H1 (cell line): ENCODE measurements around the gene KTN1.

Source experiments
- BCL11A ChIP-seq, 2 experiments: IDR thresholded peaks; one replicate each; pipeline ENCODE4 v1.6.1; 2011; ENCODE audit warnings: low read depth in 2 of 2, low read length in 2 of 2, mild to moderate bottlenecking in 2 of 2
- CTCF ChIP-seq, 3 experiments: IDR thresholded peaks; 1 replicate in 2 of 3; 2 replicates in 1 of 3; pipeline versions ENCODE4 v1.5.1 to v1.6.1; 2011; ENCODE audit warnings: low read length in 3 of 3, mild to moderate bottlenecking in 3 of 3, inconsistent platforms in 2 of 3, low read depth in 1 of 3, moderate library complexity in 1 of 3; ENCODE audit not compliant: insufficient read depth in 1 of 3; ENCODE audit errors: control extremely low read depth in 1 of 3
- EP300 ChIP-seq, 2 experiments: IDR thresholded peaks; 1 replicate in 1 of 2; 2 replicates in 1 of 2; pipeline ENCODE4 v1.6.1; 2011 to 2012; ENCODE audit warnings: low read depth in 2 of 2, low read length in 2 of 2, mild to moderate bottlenecking in 2 of 2, borderline replicate concordance in 1 of 2, inconsistent platforms in 1 of 2, moderate library complexity in 1 of 2
- EZH2 ChIP-seq: fragments of 200-600 bp; sonication (generic); IDR thresholded peaks from 2 replicates; pipeline ENCODE4 v1.7.1; 2012; ENCODE audit warnings: low read depth, mild to moderate bottlenecking, moderate library complexity, low read length, inconsistent platforms; ENCODE audit not compliant: severe bottlenecking
- POLR2A ChIP-seq, 2 experiments: IDR thresholded peaks; 1 replicate in 1 of 2; 2 replicates in 1 of 2; pipeline ENCODE4 v1.6.1; 2011; ENCODE audit warnings: low read depth in 2 of 2, low read length in 2 of 2, mild to moderate bottlenecking in 2 of 2; ENCODE audit errors: control extremely low read depth in 1 of 2
- POLR2AphosphoS5 ChIP-seq: IDR thresholded peaks from 2 replicates; pipeline ENCODE4 v1.6.1; 2011; ENCODE audit warnings: low read depth, low read length
- SP1 ChIP-seq: IDR thresholded peaks from 2 replicates; pipeline ENCODE4 v1.6.1; 2011; ENCODE audit warnings: low read depth, low read length

- TF ChIP-seq EZH2 = no peak
- no peak for TF ChIP-seq CTCF (IDR thresholded peaks at IDR 0.05; ENCODE audit: control extremely low read depth in 1 of 3, insufficient read depth in 1 of 3, low read depth in 1 of 3, low read length in 3 of 3)
- no peak for TF ChIP-seq POLR2AphosphoS5
- TF ChIP-seq EP300 (IDR thresholded peaks at IDR 0.05; ENCODE audit: borderline replicate concordance in 1 of 2, low read depth in 2 of 2, low read length in 2 of 2) = no peak
- no peak for TF ChIP-seq POLR2A (IDR thresholded peaks at IDR 0.05; ENCODE audit: control extremely low read depth in 1 of 2, low read depth in 2 of 2, low read length in 2 of 2)
- no peak for TF ChIP-seq BCL11A (IDR thresholded peaks at IDR 0.05; ENCODE audit: low read depth in 2 of 2, low read length in 2 of 2)
- no peak for TF ChIP-seq SP1
These were observed 113.9 kb downstream of the KTN1 start for GRCh38 chr14:55693904-55694303.
